ENCODE results near the gene KCNJ16.

- TF ChIP-seq POLR2A (IDR thresholded peaks at IDR 0.05): no peak
- TF ChIP-seq CTCF (IDR thresholded peaks at IDR 0.05): no peak
Measured at GRCh38 chr17:70157151-70157550, 82.1 kb downstream of the KCNJ16 start.
